ENCODE measurements around the gene DHX36. TPM values are rescaled to one million over a fixed set of nuclear protein-coding genes. Genes with fewer than 3 reads are reported as not detected.

The DHX36 gene
- total RNA-seq, 1 donor from 2014 or later, result 25.1 TPM

DNA sequence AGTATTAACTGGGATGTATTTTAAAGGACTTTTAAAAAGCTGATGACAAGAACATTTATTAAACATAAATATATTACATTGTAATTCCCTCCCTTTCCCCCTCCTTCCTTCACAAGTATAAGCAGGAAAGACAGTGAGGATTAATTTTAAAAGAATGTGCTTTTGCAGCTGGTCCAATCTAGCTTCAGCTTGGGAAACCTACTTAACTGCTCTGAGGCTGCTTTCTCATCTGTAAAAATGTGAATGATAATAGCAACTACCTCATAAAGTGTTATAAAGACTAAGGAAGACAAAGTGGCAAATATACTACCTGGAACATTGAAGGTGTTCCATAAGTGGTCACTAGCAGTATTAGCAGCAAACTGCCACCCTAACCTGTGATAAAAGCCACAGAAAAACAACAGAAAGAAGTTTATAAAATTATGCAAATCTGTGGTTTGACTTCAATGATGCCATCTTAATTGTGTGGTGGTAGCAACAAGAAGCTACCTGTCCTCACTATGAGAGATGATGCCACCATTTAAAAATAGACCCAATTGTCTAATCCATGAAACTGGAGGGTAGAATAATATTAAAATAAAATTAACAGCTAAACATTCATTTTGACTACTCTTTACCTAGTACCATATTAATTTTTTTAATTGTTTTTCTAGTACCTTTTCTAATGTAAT, 20.0 kb downstream of the DHX36 start:
- DNase-seq (ENCODE audit: missing footprints) (no peak), ATAC-seq (no peak)
- intact Hi-C loops (cut with DNase I), result no loop called here

DNA sequence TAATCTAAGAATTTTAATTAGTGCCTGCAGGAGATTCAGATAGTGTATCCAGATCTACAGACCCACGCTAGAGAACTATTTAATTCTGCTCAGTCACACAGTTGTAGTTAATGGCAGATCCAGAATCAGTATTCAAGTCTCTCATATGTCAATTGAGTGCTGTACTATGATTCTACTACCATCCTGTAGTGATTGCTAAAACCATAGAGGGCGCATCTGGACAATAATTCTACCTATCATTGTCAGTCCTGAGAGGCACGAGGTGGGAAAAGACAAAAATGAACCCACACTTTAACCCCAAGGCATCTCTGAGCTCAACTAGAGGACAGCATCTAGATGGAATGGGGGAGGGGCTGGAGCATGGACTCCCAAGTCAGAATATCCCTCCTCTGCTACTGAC, 22.7 kb downstream of the DHX36 start:
- no peak for ATAC-seq
- no peak for DNase-seq (ENCODE audit: missing footprints)
- intact Hi-C loops (cut with DNase I), result no loop called here

DNA sequence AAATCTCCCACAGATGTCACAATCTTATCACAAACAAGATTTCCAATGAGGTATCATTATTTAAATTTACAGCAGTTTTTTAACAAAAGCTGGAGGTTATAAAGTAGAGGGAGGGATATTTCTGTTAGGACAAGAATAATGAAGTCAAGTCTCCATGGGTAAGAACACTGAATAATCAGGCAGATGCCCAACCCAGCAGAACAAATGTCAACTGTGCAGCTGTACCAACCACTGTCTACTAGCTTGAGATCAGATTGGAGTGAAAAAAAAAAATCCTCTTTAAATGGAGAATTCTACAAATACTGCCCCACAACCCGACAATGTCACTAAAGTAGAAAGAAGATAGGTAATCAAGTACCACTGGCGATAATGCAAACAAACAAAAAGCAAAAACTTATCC, 30.3 kb downstream of the DHX36 start:
- intact Hi-C loops (cut with DNase I), result no loop called here
- ATAC-seq (no peak), DNase-seq (ENCODE audit: missing footprints) (no peak)

DNA sequence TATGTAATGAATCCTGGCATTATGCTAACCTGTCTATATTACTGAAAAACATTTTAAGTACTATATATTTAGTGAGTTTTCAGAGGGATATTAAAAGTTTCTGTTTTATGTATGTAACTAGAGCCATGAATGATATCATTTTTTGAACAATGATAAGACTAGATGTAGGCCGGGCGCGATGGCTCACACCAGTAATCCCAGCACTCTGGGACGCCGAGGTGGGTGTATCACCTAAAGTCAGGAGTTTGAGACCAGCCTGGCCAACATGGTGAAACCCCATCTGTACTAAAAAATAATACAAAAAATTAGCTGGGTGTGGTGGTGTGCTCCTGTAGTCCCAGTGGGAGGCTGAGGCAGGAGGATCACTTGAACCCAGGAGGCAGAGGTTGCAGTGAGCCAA, 34.1 kb downstream of the DHX36 start:
- DNase-seq (ENCODE audit: missing footprints) (peak; percentile 70), ATAC-seq (no peak)
- intact Hi-C loops (cut with DNase I), result no loop called here

DNA sequence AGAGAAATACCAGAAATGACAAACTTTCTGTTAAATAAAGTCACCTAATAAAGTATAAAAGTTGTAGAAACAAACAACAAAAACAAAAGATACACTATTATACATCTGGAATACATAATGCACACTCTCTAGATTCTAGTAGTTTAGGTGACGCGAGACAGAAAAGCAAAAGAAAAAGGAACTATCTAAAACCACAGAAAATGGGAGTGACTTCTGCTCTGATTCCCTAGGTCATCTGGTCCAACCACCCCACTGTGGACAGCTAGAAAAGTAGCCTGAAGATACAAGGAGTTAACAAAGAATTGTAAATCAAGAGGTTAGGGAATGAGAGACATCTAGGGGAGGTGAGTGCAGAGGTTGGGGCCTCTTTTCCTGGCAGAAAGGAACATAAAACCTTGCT, 39.1 kb downstream of the DHX36 start:
- no peak for DNase-seq (ENCODE audit: missing footprints)
- ATAC-seq, result no peak
- intact Hi-C loops (cut with DNase I), result no loop called here

DNA sequence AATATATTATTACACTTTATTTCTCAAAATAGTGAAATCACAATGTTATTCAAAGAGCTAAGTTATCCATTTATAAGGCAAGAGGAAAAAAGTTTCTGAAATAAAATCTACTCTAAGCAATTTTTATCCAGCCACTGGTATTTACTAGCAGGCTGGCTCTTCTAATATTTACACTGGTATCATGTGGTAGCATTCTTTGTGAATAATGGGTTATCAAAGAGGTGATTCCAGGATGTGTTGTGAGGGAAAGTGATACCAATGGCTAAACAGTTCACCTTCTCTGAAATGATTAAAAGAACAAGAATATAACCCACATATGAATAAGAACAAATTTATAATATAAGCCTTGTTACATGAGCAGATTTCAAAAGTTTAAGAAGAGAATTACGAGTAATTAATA, 44.1 kb downstream of the DHX36 start:
- DNase-seq (ENCODE audit: missing footprints), result no peak

DNA sequence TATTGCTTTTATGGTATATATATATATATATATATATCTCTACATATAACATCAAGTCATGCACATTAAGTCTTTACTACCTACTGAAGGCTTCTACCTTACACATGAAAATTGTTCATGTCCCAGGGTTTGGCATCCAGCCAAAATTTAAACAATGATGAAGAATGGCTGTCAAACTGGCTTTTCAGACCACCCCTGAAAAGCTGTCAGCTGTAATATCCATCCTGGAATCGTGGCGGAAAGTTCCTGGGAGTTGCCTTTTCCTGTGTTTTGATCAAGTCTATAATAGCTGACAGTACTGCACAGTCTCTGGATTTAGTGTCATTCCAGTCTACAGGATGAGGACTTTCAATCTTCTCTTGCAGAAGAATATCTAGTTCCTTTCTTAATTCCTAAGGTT, 48.3 kb downstream of the DHX36 start:
- DNase-seq (ENCODE audit: missing footprints) (no peak), ATAC-seq (no peak)
- intact Hi-C loops (cut with DNase I), result no loop called here

More for the DNA sequence above, 44.1 kb downstream of the DHX36 start:
- intact Hi-C loops (cut with DNase I), result no loop called here
- no peak for ATAC-seq

DNA sequence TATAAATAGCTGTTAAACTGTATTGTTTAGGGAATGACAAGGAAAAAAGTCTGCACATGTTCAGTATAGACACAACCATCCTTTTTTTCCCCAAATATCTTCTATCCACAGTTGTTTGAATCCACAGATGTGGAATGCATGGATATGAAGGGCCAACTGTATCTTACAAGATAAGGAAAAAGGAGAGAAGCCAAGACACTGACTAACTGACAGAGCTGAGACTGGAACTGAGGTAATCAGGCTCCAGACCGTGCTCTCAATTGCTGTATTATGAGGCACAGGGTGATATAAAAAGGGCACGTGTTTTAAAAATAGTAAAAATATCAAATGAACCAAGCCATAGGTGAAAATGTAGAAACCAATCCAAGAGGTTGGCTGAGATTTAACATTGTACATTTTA, 49.0 kb downstream of the DHX36 start:
- intact Hi-C loops (cut with DNase I), result no loop called here
- DNase-seq (ENCODE audit: missing footprints) (no peak), ATAC-seq (no peak)

DNA sequence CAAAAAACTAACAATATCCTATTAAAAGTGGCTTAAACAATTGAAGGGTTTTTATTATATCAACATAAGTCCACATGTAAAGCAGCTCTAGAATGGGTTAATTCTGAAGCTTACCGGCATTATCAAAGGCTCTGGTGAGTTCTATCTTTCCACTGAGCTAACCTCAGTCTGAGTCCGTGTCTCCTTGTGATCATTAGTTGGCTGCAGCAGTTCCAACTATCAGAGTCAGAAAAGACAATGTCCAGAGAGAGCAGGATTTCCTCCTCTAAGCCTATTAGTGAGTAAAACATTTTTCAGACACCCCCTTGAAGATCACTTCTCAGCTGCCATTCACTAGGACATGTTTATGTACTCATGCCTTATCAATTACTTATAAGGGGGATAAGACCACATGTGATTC, 49.9 kb downstream of the DHX36 start:
- DNase-seq (ENCODE audit: missing footprints), result no peak
- intact Hi-C loops (cut with DNase I), result no loop called here
- ATAC-seq, result peak; percentile 50

DNA sequence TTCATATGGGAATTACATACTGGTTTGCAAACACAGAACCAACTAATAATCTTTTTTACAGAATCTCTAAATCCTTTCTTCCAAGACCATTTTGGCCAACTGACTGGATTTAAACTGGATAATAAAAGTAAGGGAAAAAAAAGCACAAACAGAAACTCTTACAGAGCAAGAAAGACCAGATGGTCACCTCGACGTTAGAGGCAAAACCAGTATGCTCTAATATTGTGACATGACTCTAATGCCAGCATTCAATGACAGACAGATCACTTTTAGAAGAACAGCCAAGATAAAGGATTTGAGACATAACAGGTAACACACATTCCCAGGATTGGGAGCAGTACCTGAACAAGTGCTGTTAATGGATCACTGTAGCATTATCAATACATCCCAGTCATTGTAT, 50.9 kb downstream of the DHX36 start:
- no peak for DNase-seq (ENCODE audit: missing footprints)
- intact Hi-C loops (cut with DNase I), result no loop called here
- no peak for ATAC-seq

DNA sequence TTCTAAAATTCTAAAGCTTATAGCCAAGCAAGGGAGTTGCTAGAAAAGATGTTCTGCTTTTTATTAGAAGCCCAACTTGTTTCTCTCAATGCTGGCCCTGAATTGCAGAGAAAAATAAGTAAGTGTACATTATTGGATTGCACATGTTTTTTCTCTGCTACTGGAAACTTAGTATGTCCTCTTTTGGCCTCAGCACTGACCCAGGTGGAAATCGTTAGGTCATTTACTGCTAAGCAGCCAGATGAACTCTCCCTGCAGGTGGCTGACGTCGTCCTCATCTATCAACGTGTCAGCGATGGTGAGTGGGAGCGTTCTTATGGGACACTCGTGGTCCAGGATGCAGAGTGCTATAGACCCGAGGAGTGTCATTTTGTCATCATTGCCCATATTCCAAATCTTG, 69.8 kb downstream of the DHX36 start:
- DNase-seq (ENCODE audit: missing footprints) (no peak), ATAC-seq (no peak)
- intact Hi-C loops (cut with DNase I), result loop anchor here (2.0 to 5.0 kb wide), 2 partner anchors 158 to 1212 kb away; no protein-coding TSS in a partner anchor

DNA sequence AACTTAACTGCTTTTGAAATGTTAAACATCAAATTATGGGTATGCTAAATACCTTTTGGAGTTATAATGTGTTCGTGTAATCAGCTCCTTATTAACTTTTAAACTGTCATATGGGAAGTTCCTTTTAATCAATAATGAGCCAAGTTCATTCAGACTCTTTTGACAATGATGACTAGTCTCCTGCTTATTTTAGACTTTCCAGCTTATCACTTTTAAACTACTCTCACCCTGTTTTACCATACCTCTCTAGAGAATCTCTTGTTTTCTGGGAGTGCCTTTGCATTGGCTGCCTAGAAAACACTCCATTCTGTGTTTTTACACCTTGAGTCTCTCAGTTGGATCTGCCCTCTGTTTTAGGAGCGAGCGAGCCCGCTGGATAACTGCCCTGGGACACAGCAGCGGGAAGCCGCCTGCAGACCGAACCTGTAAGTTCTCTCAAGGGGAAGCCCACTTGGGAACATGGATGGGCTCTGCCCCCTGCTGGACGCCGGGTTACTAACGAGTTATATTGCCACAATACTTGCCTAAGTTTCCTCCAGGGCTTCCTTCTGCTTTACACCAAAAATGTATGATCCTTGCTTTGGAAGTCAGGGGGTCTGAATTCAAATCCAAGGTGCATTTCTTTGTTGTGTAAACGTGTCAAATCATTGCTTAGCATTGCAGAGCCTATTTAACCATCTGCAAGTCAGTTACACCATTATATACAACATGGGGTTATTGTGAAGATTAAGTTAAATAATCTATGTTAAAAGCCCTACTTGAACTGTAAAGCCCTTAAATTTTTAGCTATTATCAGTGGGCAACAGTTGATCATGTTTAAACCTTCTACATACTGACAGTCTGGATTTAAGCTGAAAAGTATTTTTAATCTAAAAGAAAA, 71.3 kb downstream of the DHX36 start:
- ATAC-seq (peak; percentile 85), DNase-seq (ENCODE audit: missing footprints) (peak; percentile 91)
- intact Hi-C loops (cut with DNase I), result loop anchor here (5.0 kb wide), 1 partner anchor 1211 kb away; no protein-coding TSS in a partner anchor

DNA sequence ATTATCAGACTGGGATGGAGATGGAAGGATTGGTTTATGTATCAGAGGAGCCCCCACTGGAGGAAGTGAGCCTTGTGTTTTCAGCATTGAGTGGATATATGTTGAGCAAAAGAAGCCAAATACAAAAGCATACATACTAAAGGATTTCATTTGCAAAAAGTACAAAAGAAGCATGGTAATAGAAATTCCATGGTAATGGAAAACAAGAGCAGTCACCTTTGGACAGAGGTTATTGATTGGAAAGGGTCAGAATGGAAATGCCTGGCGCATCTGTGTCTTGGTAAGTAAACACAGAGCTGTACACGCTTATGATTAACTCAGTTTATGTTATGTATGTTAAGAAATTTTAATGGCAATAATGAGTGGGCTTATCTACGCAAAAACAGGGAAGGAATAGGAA, 72.7 kb downstream of the DHX36 start:
- no peak for ATAC-seq
- intact Hi-C loops (cut with DNase I), result loop anchor here (5.0 kb wide), 1 partner anchor 1209 kb away; no protein-coding TSS in a partner anchor
- DNase-seq (ENCODE audit: missing footprints), result no peak

DNA sequence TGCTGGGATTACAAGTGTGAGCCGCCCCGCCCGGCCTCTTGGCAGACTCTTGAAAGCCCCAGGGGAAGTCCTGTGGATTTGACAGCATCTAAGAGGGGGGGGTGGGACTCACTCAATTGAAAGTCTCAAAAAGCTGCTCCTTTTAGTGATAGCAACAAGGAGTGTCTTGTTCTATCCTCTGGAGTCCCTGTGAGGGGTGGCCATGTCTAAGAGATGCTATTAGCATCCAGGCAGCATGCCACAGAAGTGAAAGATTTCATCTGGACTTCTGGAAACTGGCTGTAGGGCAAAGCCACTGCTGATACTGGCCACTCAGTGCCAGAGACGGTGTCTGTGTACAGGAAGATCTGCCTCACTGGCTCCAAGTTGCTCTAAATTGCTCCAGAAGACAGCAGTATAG, 74.0 kb downstream of the DHX36 start:
- intact Hi-C loops (cut with DNase I), result loop anchor here (5.0 kb wide), 1 partner anchor 1208 kb away; no protein-coding TSS in a partner anchor
- DNase-seq (ENCODE audit: missing footprints) (no peak), ATAC-seq (peak; percentile 9)

DNA sequence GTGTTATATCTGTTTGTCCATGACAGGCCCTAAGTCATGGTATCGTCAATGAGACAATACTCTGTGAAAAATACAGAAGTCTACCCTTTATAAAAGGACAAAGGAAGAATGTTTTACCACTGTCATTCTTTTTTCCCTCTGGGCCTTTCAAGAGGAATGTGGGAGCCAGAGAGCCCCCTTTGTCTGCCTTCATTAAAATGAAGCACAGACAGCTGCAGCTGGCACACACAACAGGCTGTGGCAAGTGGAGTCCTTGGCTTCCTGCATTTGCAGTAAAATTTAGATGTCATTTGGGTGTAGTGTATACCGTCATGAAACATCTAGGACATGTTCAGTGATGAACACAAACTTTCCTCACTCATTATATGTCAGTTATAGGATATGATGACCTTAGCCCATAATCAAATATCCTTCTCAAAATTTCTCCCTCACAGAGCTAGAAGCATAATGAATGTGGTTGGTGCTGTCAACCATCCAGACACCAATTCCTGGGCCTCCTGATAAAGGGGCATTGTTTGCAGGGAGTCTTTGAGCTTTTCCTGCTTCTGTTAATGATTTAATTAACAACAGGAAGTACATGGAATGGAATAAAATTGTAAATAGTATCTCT, 76.4 kb downstream of the DHX36 start:
- DNase-seq (ENCODE audit: missing footprints), result no peak
- ATAC-seq, result no peak
- intact Hi-C loops (cut with DNase I), result no loop called here

DNA sequence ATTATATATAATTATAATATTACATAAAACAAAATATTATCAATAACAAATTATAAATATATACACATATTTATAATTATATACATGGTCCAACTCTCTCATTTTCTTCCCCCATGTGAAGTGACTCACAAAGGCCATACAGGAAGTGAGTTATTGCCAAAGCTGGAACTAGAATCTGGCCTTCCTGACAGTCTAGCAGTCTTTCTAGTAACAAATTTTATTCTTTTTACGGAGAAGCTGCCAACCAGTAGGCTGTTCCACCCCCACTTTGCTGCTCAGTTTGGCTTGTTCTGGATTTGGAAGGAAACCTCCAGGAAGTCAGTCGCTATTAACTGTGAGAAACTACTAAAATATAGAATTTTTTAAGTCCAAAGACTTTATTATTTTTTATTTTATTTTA, 79.6 kb downstream of the DHX36 start:
- no peak for ATAC-seq
- DNase-seq (ENCODE audit: missing footprints), result no peak
- intact Hi-C loops (cut with DNase I), result no loop called here

DNA sequence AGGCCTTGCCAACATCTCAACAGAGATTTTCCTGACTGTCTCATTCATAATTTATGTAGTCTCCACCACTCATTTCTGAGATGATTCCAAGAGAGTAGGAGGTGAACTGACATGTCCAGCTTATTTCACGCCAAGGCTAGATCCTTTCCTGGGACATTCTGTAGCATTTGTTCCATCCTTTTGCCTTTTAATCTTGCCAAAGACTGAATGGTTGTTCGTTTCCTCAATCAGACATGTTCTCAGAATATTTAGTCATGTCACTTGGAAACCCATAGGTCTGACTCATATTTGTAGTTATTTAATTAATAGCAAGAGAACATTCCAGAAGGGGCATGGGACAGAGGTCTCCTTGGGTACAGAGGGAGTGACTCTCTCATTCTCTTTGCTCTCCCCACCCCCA, 80.9 kb downstream of the DHX36 start:
- intact Hi-C loops (cut with DNase I), result no loop called here
- ATAC-seq (peak; percentile 73), DNase-seq (ENCODE audit: missing footprints) (no peak)

DNA sequence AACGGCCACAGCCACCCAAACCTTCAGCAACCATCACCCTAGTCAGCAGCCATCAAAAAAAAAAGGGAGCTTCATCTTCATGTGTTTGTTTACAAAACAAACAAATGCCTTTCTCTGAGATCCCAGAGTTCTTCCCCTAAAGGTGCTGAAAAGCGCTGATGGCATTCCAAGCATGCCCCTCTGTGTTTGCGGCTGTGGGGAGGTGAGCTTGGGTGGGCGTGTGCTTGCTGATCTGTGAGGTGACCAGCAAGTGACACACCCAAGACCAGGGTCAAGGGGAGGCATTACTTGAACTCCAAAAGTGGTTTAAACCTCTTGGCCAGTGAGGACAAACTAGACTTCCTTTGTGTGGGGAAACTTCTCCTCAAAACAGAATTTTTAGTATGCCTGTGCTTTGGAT, 81.5 kb downstream of the DHX36 start:
- DNase-seq (ENCODE audit: missing footprints) (no peak), ATAC-seq (no peak)
- intact Hi-C loops (cut with DNase I), result no loop called here

DNA sequence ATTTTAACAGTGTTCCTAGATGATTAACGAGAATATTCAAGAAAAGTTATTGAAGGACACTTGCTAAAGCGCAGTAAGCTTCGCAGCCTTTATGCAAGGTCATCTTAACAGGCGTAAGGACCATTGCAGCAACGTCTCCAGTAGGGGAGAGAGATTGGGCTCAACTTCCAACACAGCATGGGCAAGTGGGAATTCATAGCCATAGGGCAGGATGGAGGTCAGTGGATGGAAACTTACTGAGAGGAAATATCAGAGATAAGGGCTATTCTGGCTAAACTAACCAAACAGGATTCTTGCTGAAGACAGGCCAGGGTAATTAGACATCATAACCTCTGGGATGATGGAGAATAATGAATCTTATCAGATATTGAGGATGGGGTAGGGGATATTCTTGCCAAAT, 82.8 kb downstream of the DHX36 start:
- no peak for ATAC-seq
- intact Hi-C loops (cut with DNase I), result no loop called here
- no peak for DNase-seq (ENCODE audit: missing footprints)

DNA sequence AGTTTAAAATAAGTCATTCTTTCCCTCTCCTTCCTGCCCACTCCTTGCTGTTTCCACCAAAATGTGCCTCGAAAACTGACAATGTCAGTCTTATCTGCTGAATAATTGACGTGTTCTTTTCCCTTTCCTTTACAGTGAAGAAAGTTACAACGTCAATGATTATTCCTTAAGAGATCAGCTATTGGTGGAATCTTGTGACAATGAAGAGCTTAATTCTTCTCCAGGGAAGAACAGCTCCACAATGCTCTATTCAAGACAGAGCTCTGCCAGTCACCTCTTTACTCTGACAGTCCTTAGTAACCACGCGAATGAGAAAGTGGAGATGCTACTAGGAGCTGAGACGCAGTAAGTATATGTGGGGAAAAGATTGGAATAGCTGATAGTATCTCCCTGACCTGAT, 84.1 kb downstream of the DHX36 start:
- ATAC-seq (no peak), DNase-seq (ENCODE audit: missing footprints) (no peak)
- intact Hi-C loops (cut with DNase I), result no loop called here
